Osteocyte (in vitro differentiated cells): ENCODE results near the gene TELO2. TPM values are rescaled to one million over a fixed set of nuclear protein-coding genes. Genes with fewer than 3 reads are reported as not detected.

Experiments used
- DNase-seq: peaks from one replicate; pipeline ENCODE4 v3.0.0; 2021; ENCODE audit warnings: mixed read lengths; ENCODE audit not compliant: unreplicated experiment; ENCODE audit errors: extremely low spot score
- H3K27ac Mint-ChIP-seq: one replicate; pipeline ENCODE4 v1.8.0; 2021; ENCODE audit warnings: mild to moderate bottlenecking, mixed read lengths; ENCODE audit not compliant: unreplicated experiment
- H3K27me3 Mint-ChIP-seq: one replicate; pipeline ENCODE4 v1.8.0; 2021; ENCODE audit warnings: mixed read lengths; ENCODE audit not compliant: unreplicated experiment
- H3K36me3 Mint-ChIP-seq: one replicate; pipeline ENCODE4 v1.8.0; 2021; ENCODE audit warnings: mixed read lengths; ENCODE audit not compliant: unreplicated experiment
- H3K4me1 Mint-ChIP-seq: one replicate; pipeline ENCODE4 v1.8.0; 2021; ENCODE audit warnings: mixed read lengths; ENCODE audit not compliant: unreplicated experiment
- H3K4me3 Mint-ChIP-seq: one replicate; pipeline ENCODE4 v1.8.0; 2021; ENCODE audit warnings: mild to moderate bottlenecking, moderate library complexity, mixed read lengths; ENCODE audit not compliant: unreplicated experiment
- H3K9me3 Mint-ChIP-seq: one replicate; pipeline ENCODE4 v1.8.0; 2021; ENCODE audit warnings: mixed read lengths; ENCODE audit not compliant: unreplicated experiment
- CTCF ChIP-seq: fragments of 200-600 bp; sonication (generic); IDR thresholded peaks from 2 replicates; pipeline ENCODE4 v1.5.0; 2021; ENCODE audit warnings: antibody characterized with exemption, mild to moderate bottlenecking, moderate library complexity
- total RNA-seq: library from RNA; stranded (reverse); gene quantifications from 2 replicates; pipeline ENCODE4 v1.2.1, GENCODE V29; 2021

The TELO2 gene
- total RNA-seq, 1 donor from 2014 or later, result 37.8 TPM

DNA sequence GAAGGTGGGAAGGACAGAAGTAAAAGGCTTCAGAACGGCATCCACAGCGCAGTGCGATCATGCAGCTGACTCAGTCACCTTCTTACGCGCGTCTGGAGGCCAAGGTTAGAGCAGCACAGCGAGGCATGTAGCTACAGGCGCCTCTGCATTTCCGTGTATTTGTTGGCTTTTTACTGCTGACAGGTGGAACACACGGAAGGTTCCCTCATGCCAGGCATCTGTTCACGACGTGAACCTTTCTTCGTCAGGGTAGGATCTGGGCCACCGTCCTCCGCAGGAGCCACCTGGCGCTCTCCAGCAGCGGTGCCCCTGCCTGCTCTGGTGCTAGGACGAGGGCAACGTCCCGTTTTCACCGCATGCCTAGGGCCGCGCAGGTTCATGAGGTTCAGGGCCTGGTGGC lies 55.6 kb downstream of the TELO2 start:
- no peak for DNase-seq
- H3K9me3 Mint-ChIP-seq, result no peaks in the 10 kb centered on the region
- H3K27ac Mint-ChIP-seq, result peak overlapping the region; percentile 77

GRCh38 chr16:1550069-1550468 lies 56.9 kb downstream of the TELO2 start:
- no peaks in the 10 kb centered on the region for H3K9me3 Mint-ChIP-seq
- H3K36me3 Mint-ChIP-seq, result peaks cover 21% of the 10 kb centered on the region
- H3K4me3 Mint-ChIP-seq, result no peak overlapping the region
- no peak for DNase-seq
- H3K27ac Mint-ChIP-seq, result peak overlapping the region; percentile 44
- TF ChIP-seq CTCF, result no peak
- H3K27me3 Mint-ChIP-seq, result no peaks in the 10 kb centered on the region
- peaks cover 23% of the 10 kb centered on the region for H3K4me1 Mint-ChIP-seq

More for the DNA sequence above, 55.6 kb downstream of the TELO2 start:
- Mint-ChIP-seq H3K4me1 (peaks cover 25% of the 10 kb centered on the region), H3K36me3 (peaks cover 20% of the 10 kb centered on the region), H3K27me3 (no peaks in the 10 kb centered on the region), H3K4me3 (peak overlapping the region; percentile 42)
- TF ChIP-seq CTCF, result no peak

DNA sequence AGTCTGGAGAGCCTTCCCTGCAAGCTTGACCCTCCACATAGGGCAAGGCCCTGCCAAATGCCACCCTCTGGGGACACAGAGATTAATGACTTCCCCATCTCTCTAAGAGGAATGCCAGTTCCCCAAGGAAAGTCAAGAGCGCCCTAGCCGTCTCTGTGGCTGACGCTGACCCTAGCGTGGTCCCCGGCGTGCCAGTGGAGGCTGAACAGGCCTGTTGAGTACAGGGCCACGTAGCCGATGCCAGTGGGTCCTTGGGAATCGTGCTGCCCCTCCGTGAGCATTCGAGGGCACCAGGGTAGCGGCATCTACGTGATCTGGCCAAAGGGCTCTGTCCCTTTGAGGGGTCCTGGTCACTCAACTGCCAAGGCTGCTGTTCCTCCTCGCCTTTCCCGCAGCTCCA lies 57.5 kb downstream of the TELO2 start:
- no peak for TF ChIP-seq CTCF
- Mint-ChIP-seq H3K4me1 (peaks cover 23% of the 10 kb centered on the region), H3K27me3 (no peaks in the 10 kb centered on the region), H3K27ac (no peak overlapping the region), H3K4me3 (no peak overlapping the region), H3K9me3 (no peaks in the 10 kb centered on the region), H3K36me3 (peaks cover 21% of the 10 kb centered on the region)
- DNase-seq, result no peak

DNA sequence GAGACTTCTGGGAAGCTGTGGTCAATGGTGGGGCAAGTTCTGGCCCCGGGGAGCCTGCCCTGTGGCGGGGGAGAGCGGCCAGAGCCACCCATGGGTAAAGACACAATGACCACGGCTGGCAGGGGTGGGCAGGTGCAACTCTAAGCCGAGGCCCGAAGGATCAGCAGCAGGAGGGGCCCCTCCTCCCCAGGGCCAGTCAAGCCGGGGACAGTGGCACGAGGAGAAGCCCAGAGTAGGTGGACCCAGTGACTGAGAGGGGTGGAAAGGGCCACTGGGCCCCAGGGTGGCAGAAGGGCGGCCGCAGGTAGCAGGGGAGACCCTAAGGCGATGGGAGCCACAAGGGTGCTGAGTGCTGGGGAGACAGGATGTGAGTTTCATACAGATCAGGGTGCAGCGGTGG lies 58.0 kb downstream of the TELO2 start:
- no peak for TF ChIP-seq CTCF
- Mint-ChIP-seq H3K4me1 (peaks cover 23% of the 10 kb centered on the region), H3K4me3 (no peak overlapping the region), H3K27me3 (no peaks in the 10 kb centered on the region), H3K27ac (no peak overlapping the region), H3K36me3 (peaks cover 22% of the 10 kb centered on the region), H3K9me3 (no peaks in the 10 kb centered on the region)
- no peak for DNase-seq

DNA sequence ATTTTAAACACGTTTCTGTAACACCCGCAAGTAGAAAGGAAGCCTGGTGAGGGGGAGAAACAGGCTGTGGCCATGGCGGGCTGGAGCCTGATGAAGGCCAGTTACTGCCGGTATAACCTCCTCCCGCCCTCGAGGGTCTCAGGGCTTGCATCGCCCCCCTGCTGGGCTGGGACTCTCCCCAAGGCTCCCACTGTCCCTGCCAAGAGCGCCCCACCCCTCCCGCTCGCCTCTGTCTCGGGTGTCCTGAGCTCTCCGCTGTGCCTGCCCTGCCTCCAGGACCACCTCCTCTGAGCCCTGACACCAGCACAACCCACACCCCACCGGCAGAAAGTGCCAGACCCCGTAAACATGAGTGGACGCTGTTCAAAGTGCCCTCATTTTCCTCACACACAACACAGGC lies 59.0 kb downstream of the TELO2 start:
- Mint-ChIP-seq H3K36me3 (peaks cover 25% of the 10 kb centered on the region), H3K9me3 (no peaks in the 10 kb centered on the region), H3K27ac (no peak overlapping the region), H3K4me3 (no peak overlapping the region), H3K27me3 (no peaks in the 10 kb centered on the region), H3K4me1 (peaks cover 23% of the 10 kb centered on the region)
- DNase-seq, result no peak
- TF ChIP-seq CTCF, result no peak
